Activated CD4-positive, alpha-beta T cell treated with anti-CD3 and anti-CD28 coated beads, Interleukin-2, amount 10 ng/mL, durations not matched to agents 7 days and 5 days (primary cell): Measurements from ENCODE around the gene IL37. TPM values are rescaled to one million over a fixed set of nuclear protein-coding genes. Genes with fewer than 3 reads are reported as not detected.
"Not testable (repeated sequence)": the region's sequence is repeated elsewhere in the genome, so short reads cannot be mapped to it uniquely, and the experiment has no call there.

Experiments
- CTCF ChIA-PET: fragments of 350-600 bp; sonication (Branson Sonifier 250); formaldehyde crosslinking; loops from one replicate; lab custom pipeline; 2021; ENCODE audit warnings: antibody characterized with exemption; lab: Charles Lee
- POLR2A ChIA-PET: fragments of 350-600 bp; sonication (Branson Sonifier 250); formaldehyde crosslinking; loops from one replicate; lab custom pipeline; 2021; ENCODE audit warnings: antibody characterized with exemption; lab: Charles Lee
- DNase-seq: peaks from one replicate; pipeline ENCODE4 v3.0.0-alpha.2; 2020
- H3K27ac Mint-ChIP-seq: one replicate; pipeline ENCODE4 v1.8.0; 2021; ENCODE audit warnings: mild to moderate bottlenecking, moderate library complexity, mixed read lengths
- H3K27me3 Mint-ChIP-seq: one replicate; pipeline ENCODE4 v1.8.0; 2021; ENCODE audit warnings: mixed read lengths
- H3K36me3 Mint-ChIP-seq: one replicate; pipeline ENCODE4 v1.8.0; 2021; ENCODE audit warnings: low read depth, mixed read lengths
- H3K4me1 Mint-ChIP-seq: one replicate; pipeline ENCODE4 v1.8.0; 2021; ENCODE audit warnings: mixed read lengths
- H3K4me3 Mint-ChIP-seq: one replicate; pipeline ENCODE4 v1.8.0; 2021; ENCODE audit warnings: mild to moderate bottlenecking, moderate library complexity, mixed read lengths
- H3K9me3 Mint-ChIP-seq: one replicate; pipeline ENCODE4 v1.8.0; 2021; ENCODE audit warnings: mixed read lengths
- total RNA-seq, 2 experiments: library from RNA; stranded (reverse); gene quantifications; one replicate each; pipeline ENCODE4 v1.2.3, GENCODE V29; 2021

Gene IL37
- total RNA-seq, 2 experiments from 2014 or later = not detected

DNA sequence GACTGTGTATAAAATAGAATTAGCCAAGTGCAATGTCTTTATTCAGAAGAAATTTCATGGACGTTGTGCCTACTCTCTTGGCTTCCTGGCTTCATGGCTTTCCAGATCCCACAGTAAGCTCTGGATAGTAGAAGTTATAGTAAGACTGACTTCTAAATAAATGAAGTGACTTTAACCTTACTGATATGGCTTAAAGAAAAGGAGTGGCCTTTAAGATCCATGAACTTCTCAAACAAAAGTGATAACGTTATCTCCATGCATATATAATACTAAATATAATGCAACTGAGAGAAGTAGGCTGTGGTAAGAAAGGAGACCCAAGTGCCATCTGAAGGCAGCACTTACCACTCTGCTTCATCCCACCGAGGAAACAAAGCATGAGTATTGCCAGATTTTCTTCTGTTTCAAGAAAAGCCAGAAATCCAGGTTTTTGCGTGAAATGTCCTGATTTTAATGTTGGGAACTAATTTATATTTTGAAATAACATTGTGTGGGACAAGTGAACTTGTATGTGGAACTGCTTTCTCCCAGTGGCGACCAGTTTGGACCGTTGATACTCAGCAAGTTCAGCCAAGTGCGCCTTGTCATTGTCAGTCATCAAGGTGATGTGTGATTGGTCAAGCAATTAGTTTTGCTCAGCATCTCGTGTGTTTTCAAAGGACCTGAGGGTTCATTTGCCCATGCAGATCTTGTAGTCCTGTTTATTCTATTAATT, 13.9 kb upstream of the IL37 start:
- Mint-ChIP-seq H3K9me3 (no peaks in the 10 kb centered on the region), H3K4me3 (no peak overlapping the region), H3K27me3 (peaks cover 13% of the 10 kb centered on the region), H3K27ac (no peak overlapping the region), H3K36me3 (no peaks in the 10 kb centered on the region), H3K4me1 (no peaks in the 10 kb centered on the region)
- ChIA-PET CTCF (no interaction called here), POLR2A (no interaction called here)
- DNase-seq = no peak

DNA sequence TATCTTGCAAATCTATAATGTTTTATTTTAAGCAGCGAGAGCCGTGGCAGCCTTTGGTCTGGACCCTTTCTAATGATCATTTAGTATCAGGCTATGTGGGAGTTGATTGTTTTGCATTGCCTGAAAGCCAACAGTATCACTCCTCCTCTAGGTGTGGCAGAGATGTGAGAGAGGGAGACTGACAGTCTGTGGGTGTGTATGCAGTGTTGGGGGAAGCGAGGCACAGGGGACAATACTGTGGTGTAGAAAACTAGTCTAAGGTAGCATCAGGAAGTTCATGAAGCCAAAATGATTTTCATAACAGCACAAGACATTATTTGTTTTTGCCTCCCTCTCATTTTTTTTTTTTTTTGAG, 13.4 kb upstream of the IL37 start:
- peaks cover 13% of the 10 kb centered on the region for H3K27me3 Mint-ChIP-seq
- no peak overlapping the region for H3K4me3 Mint-ChIP-seq
- no peaks in the 10 kb centered on the region for H3K4me1 Mint-ChIP-seq
- no peak overlapping the region for H3K27ac Mint-ChIP-seq
- no peaks in the 10 kb centered on the region for H3K9me3 Mint-ChIP-seq
- ChIA-PET CTCF (no interaction called here), POLR2A (no interaction called here)
- no peak for DNase-seq
- H3K36me3 Mint-ChIP-seq = no peaks in the 10 kb centered on the region

DNA sequence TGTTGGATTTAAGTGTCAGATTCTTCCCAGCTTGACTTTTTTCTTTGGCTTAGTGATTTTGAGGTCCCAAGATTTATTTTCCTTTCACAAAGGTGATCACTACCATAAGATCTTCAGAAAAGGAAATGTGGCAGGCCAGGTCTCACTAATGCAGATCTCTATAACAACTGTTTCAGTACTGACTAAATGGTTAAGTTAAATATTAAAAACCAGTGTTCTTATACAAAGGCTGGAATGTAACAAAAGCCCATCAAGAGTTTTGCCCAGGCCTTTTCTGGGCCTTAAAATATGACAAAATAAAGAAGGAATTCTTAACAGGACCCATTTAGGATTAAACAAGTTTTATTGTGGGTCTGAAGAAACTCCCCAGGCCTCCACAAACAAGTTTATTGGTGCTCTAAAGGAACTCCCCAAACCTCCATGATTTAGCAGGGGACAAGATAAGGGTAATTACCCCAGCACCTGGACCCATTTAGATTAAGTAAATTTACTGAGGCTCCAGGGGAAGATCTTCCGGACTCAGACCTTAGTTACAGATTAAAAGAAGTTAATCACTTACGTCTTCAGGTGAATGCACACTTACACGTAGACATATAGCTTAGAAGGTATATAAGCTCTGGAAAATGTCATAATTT, 9.4 kb upstream of the IL37 start:
- POLR2A ChIA-PET = interaction anchor here (0.6 kb wide), 1 partner anchor 40 kb away, joined by 3 read pairs; no protein-coding TSS in a partner anchor

DNA sequence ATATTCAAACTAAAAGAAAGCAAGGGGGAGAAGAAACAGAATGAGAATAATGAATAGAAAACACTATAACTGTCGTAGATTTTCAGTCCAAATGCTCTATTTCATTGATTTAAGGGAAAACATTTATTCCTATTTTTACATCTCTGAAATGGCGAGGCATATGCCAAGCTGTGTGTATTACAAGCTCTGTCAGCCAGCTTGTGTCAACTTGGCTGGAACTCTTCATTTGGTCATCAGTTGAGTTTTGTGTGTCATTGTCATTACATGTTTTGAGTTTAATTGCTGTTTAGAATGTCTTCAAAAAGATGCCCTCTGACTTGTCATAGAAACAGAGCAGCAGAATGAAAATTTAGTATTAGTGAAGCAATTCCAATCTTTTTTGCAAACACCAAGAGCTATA, 8.1 kb upstream of the IL37 start:
- ChIA-PET POLR2A (no interaction called here), CTCF (interaction anchor here (1.0 to 3.6 kb wide), 5 partner anchors 12 to 39 kb away, joined by 3 to 13 read pairs (median 4); no protein-coding TSS in a partner anchor)
- no peak for DNase-seq
- H3K9me3 Mint-ChIP-seq = no peaks in the 10 kb centered on the region
- H3K27ac Mint-ChIP-seq = no peak overlapping the region
- no peaks in the 10 kb centered on the region for H3K4me1 Mint-ChIP-seq
- H3K36me3 Mint-ChIP-seq = no peaks in the 10 kb centered on the region
- no peak overlapping the region for H3K4me3 Mint-ChIP-seq
- peaks cover 10% of the 10 kb centered on the region for H3K27me3 Mint-ChIP-seq

More for the DNA sequence above, 9.4 kb upstream of the IL37 start:
- H3K9me3 Mint-ChIP-seq, H3K4me1 Mint-ChIP-seq, H3K36me3 Mint-ChIP-seq, DNase-seq, H3K4me3 Mint-ChIP-seq, H3K27ac Mint-ChIP-seq, H3K27me3 Mint-ChIP-seq: not testable (repeated sequence)
- CTCF ChIA-PET = interaction anchor here (1.0 to 3.6 kb wide), 2 partner anchors 16 to 40 kb away, joined by 3 to 13 read pairs; no protein-coding TSS in a partner anchor

DNA sequence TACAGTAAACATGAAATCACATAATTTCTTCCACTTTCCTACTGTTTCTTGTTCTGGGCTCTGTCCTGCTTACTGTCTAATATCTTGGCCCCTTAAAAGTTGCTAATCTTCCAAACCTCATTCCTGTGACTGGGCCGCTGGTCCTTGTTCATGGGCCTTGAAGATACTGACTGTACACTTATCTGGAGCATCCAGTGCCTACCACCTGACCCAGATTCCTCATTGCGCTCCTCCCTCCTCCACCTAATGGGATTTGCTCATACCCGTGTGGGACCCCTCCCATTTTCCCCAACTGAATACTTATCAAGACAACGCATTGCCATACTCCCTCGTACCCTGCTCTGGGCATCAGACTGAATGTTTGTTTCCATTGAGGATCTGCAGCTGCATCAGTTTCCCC, 6.1 kb upstream of the IL37 start:
- CTCF ChIA-PET = interaction anchor here (0.7 to 1.2 kb wide), 3 partner anchors 13 to 159 kb away, joined by 3 read pairs; no protein-coding TSS in a partner anchor

DNA sequence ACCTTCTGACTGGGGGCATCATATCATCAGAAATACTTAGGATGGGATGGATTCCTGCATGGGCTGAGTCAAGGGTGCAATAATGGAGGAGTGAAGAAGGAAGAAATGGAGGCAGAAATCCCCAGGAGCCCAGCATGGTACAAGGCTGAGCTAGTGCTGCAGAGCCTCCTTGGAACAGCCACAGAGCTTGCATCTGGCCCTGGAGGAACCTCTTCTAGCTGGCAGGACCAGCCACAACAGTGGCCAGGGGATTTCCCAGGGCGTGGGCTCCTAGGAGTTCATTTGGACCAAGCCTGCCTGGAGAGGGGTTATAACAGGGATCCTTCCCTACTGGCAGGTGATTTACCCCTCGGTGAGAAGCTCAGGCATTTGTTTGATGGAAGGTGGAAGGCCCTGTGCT, 4.7 kb upstream of the IL37 start:
- CTCF ChIA-PET = interaction anchor here (1.6 kb wide), 1 partner anchor 31 kb away, joined by 5 read pairs; no protein-coding TSS in a partner anchor

More for the DNA sequence above, 6.1 kb upstream of the IL37 start:
- POLR2A ChIA-PET = no interaction called here
- no peak for DNase-seq
- H3K9me3 Mint-ChIP-seq = peaks cover 6% of the 10 kb centered on the region
- no peak overlapping the region for H3K4me3 Mint-ChIP-seq
- H3K27me3 Mint-ChIP-seq = peaks cover 4% of the 10 kb centered on the region
- no peak overlapping the region for H3K27ac Mint-ChIP-seq
- no peaks in the 10 kb centered on the region for H3K36me3 Mint-ChIP-seq
- no peaks in the 10 kb centered on the region for H3K4me1 Mint-ChIP-seq

DNA sequence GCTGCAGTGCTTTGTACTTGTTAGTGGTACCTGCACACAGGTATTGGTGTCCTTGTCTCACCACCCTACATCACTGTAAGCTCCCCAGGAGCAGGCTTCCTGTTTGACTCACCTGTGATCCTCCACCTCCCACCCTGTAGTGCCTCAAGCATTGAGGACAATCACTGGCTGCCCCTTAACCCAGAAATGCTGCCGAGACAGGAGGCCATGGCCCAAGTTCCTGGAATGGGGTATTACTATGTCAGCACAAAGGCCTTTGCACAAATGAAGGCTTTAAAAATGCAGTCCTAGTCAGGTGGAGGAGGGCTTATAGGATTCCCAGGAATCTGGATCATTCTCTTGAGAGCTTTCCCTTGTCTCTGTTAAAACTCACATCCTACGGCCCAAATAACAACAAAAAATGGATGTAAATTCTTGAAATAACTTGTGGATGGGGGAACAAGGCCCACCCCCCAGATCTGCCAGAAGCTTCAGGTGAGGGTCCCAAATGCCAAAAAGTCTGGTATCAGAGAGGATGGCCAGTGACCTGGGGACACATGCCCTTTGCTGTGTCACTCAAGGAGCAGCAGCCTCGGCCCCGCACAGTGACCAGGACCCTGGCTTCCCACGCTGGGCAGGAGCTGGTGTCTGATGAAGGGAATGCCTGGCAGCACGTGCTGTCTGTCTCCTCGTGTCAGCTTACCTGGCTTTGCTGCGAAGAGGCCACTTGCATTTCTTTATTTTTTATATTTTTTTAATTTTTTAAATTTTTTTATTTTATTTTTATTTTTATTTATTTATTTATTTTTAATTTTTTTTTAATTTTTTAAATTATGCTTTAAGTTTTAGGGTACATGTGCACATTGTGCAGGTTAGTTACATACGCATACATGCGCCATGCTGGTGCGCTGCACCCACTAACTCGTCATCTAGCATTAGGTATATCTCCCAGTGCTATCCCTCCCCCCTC, 3.7 kb upstream of the IL37 start:
- CTCF ChIA-PET = interaction anchor here (1.6 kb wide), 1 partner anchor 32 kb away, joined by 5 read pairs; no protein-coding TSS in a partner anchor
- H3K36me3 Mint-ChIP-seq = no peaks in the 10 kb centered on the region
- H3K4me1 Mint-ChIP-seq = no peaks in the 10 kb centered on the region
- peaks cover 6% of the 10 kb centered on the region for H3K9me3 Mint-ChIP-seq
- no peak overlapping the region for H3K27ac Mint-ChIP-seq
- POLR2A ChIA-PET = no interaction called here
- no peak overlapping the region for H3K4me3 Mint-ChIP-seq
- H3K27me3 Mint-ChIP-seq = peaks cover 7% of the 10 kb centered on the region
- no peak for DNase-seq

More for the DNA sequence above, 4.7 kb upstream of the IL37 start:
- Mint-ChIP-seq H3K27ac (no peak overlapping the region), H3K4me3 (no peak overlapping the region), H3K4me1 (no peaks in the 10 kb centered on the region), H3K36me3 (no peaks in the 10 kb centered on the region), H3K27me3 (peaks cover 4% of the 10 kb centered on the region), H3K9me3 (peaks cover 6% of the 10 kb centered on the region)
- DNase-seq = no peak
- POLR2A ChIA-PET = no interaction called here

DNA sequence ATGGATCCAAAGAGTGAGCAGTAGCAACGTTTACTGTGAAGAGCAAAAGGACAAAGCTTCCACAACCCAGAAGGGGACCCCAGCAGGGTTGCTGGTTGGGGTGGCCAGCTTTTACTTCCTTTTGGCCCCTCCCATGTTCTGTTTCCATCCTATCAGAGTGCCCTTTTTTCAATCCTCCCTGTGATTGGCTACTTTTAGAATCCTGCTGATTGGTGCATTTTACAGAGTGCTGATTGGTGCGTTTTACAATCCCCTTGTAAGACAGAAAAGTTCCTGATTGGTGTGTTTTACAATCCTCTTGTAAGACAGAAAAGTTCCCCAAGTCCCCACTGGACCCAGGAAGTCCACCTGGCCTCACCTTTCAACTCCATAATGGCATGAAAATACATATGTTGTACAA, 2.4 kb upstream of the IL37 start:
- DNase-seq, H3K27ac Mint-ChIP-seq, H3K4me3 Mint-ChIP-seq, H3K27me3 Mint-ChIP-seq, H3K4me1 Mint-ChIP-seq, H3K9me3 Mint-ChIP-seq, CTCF ChIA-PET, POLR2A ChIA-PET, H3K36me3 Mint-ChIP-seq: not testable (repeated sequence)

DNA sequence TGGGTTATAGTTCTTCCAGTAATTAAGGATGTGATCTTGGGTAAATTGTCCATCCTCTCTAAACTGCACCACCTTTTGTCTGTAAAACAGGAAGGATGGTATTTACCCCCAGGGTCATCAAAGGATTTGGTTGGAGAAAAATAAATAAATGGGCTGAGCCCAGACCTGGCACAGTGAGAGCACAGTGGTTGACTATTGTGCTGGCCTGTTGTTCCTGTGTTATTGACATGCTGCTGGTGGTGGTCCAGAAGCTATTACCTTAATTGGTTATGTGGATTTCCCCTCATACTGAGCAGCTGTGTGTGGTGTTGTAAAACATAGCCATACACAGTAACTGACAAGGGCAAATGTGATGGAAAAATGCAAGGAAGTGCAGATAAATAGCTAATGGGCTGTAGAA, 746 bp upstream of the IL37 start:
- H3K9me3 Mint-ChIP-seq = peaks cover 6% of the 10 kb centered on the region
- POLR2A ChIA-PET = no interaction called here
- peaks cover 3% of the 10 kb centered on the region for H3K27me3 Mint-ChIP-seq
- no peak for DNase-seq
- H3K4me1 Mint-ChIP-seq = no peaks in the 10 kb centered on the region
- no peaks in the 10 kb centered on the region for H3K36me3 Mint-ChIP-seq
- CTCF ChIA-PET = interaction anchor here (0.5 to 0.8 kb wide), 2 partner anchors 9 to 120 kb away, joined by 3 read pairs; no protein-coding TSS in a partner anchor
- no peak overlapping the region for H3K27ac Mint-ChIP-seq
- no peak overlapping the region for H3K4me3 Mint-ChIP-seq

DNA sequence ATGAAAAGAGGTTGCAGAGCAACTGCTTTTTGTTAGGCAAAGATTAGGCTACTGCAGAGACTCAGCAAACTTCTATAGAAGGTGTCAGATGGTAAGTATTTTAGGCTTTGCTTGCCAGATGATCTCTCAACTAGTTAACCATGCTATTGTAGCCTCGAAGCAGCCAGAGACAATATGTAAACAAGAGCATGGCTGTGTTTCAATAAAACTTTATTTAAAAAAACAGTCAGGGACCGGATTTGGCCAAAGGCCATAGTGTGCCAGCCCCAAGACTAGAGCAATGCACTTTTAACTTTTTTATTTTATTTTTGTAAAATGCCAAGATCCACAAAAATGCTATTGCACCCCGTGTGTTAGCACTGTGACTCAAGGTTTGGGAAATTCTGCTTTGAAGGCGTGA, 1.4 kb downstream of the IL37 start:
- Mint-ChIP-seq H3K36me3 (no peaks in the 10 kb centered on the region), H3K4me3 (no peak overlapping the region), H3K4me1 (peaks cover 18% of the 10 kb centered on the region), H3K27me3 (peaks cover 3% of the 10 kb centered on the region), H3K27ac (no peak overlapping the region), H3K9me3 (peaks cover 6% of the 10 kb centered on the region)
- ChIA-PET POLR2A (no interaction called here), CTCF (no interaction called here)
- DNase-seq = no peak

DNA sequence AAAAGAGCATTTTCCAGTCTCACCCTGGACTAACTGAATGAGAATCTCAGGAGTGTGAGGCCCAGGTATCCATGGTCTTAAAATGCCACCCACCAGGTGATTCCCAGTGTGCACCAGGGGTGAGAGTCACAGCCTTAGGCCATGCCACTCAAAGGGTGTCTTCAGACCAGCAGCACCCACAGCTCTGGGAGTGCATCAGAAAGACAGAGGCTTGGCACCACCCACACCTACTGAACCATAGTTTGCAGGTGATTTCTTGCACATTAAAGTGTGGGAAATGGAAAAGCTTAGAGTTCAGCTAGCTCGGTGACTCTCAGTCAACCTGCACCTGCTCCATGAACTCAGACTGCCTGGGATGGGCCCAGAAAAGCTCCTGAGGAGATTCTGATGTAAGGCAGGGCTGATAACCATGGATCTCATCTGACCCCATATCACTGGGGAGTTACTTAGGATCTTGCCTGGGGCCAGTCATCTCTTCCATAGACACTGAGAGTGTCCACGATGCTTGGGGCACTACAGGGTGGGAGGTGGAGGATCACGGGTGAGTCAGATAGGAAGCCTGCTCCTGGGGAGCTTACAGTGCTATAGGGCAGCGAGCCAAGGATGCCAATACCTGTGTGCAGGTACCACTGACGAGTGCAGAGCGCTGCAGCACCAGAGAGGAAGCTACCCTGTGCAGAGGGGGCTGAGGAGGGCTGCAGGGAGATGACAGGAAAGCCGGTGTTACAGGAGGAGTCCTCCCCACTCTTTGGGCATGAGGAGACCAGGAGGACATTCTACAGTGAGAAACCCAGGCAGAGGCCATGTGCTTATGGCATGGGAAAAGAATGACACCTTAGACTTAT, 4.6 kb downstream of the IL37 start:
- Mint-ChIP-seq H3K4me3 (no peak overlapping the region), H3K27ac (no peak overlapping the region), H3K36me3 (no peaks in the 10 kb centered on the region), H3K27me3 (peaks cover 3% of the 10 kb centered on the region), H3K9me3 (no peaks in the 10 kb centered on the region), H3K4me1 (peaks cover 18% of the 10 kb centered on the region)
- ChIA-PET POLR2A (no interaction called here), CTCF (interaction anchor here (1.2 to 1.9 kb wide), 7 partner anchors 13 to 210 kb away, joined by 3 to 12 read pairs (median 4); no protein-coding TSS in a partner anchor)
- no peak for DNase-seq

DNA sequence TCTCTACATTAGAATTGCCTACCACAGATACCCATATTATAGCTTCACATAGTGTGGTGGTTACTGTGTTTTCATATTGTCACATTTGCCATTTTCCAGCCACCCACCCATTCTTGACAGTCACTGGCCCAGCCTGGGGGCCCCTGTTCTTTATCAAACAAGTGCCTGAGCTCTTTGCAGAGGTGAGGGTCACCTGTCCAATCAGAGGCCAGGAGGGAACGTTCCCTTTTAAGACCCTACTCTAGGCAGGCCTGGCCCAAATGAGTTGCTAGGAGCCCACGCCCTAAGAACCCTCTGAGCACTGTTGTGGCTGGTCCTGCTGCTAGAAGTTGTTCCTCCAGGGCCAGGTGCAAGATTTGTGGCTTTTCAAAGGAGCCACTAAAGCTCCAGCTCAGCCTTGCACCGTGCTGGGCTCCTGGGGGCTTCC, 5.2 kb downstream of the IL37 start:
- ChIA-PET POLR2A (no interaction called here), CTCF (interaction anchor here (1.2 to 1.9 kb wide), 6 partner anchors 13 to 166 kb away, joined by 3 to 12 read pairs (median 4); no protein-coding TSS in a partner anchor)
- no peaks in the 10 kb centered on the region for H3K9me3 Mint-ChIP-seq
- DNase-seq = no peak
- peaks cover 3% of the 10 kb centered on the region for H3K27me3 Mint-ChIP-seq
- no peak overlapping the region for H3K4me3 Mint-ChIP-seq
- no peak overlapping the region for H3K27ac Mint-ChIP-seq
- H3K4me1 Mint-ChIP-seq = peaks cover 18% of the 10 kb centered on the region
- H3K36me3 Mint-ChIP-seq = no peaks in the 10 kb centered on the region
